ENCODE measurements around the gene NCAPG2.

DNA sequence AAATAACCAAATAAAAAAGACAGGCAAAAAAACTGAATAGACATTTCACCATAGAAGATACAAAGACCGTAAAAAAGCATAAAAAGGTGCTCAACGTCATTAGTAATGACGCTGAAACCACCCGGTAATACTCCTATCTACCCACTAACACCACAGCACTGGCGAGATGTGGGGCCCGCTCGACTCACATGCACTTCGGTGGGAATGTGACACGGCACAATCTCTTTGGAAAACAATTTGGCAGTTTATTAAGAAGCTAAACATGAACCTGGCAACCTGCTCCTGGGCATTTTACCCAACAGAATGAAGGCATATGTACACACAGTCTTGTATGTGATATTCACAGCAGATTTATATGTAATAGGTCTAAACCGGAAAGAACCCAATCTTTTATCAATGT, 42.8 kb upstream of the NCAPG2 start:
- TF ChIP-seq CTCF (IDR thresholded peaks at IDR 0.05) (no peak), POLR2A (IDR thresholded peaks at IDR 0.05) (no peak)
